ENCODE results near the gene AGAP1.

- TF ChIP-seq POLR2A (IDR thresholded peaks at IDR 0.05) (no peak), CTCF (IDR thresholded peaks at IDR 0.05) (no peak), EP300 (IDR thresholded peaks at IDR 0.05) (no peak)
Measured at GRCh38 chr2:235665661-235666212, 171.9 kb downstream of the AGAP1 start.
